Upper lobe of left lung (tissue), 4 donors: ENCODE results near the gene SELPLG.

Experiments
- CTCF ChIP-seq, 6 experiments: fragments of 450-650 bp in 4 of 6; fragments of 200-600 bp in 2 of 6; sonication (generic) in 2 of 6; IDR thresholded peaks; one replicate each; pipeline ENCODE4 v1.5.1; 2016 to 2019; ENCODE audit warnings: antibody characterized with exemption in 6 of 6
- POLR2A ChIP-seq, 4 donors: fragments of 450-650 bp; IDR thresholded peaks; one replicate each; pipeline ENCODE4 v1.5.1; 2016 to 2017; ENCODE audit warnings: antibody characterized with exemption in 4 of 4, mild to moderate bottlenecking in 2 of 4
- POLR2AphosphoS5 ChIP-seq, 2 donors: sonication (generic); formaldehyde crosslinking; IDR thresholded peaks; one replicate each; pipeline ENCODE4 v1.5.1; 2017; ENCODE audit warnings: antibody characterized with exemption in 2 of 2

- TF ChIP-seq POLR2A (IDR thresholded peaks at IDR 0.05) (no peak), CTCF (IDR thresholded peaks at IDR 0.05) (no peak), POLR2AphosphoS5 (IDR thresholded peaks at IDR 0.05) (no peak)
These were observed 36.5 kb upstream of the SELPLG start for GRCh38 chr12:108670066-108670631.
